IMR-90 (cell line): ENCODE results near the gene BEST1. TPM values are rescaled to one million over a fixed set of nuclear protein-coding genes. Genes with fewer than 3 reads are reported as not detected.
A peak's percentile ranks its signal among the peaks of the same experiment; 100 is the strongest.

Experiments used
- ATAC-seq: fragments of 200-7000 bp; cut with Tn5 transposase; 2 replicates; pipeline ENCODE4 v1.9.1; 2020; ENCODE audit warnings: low read depth, mild to moderate bottlenecking, moderate library complexity
- BruUV-seq: library from RNA; stranded (reverse); fragments of 400-500 nt; replicated peaks from 2 replicates; lab custom pipeline; 2021; lab: Mats Ljungman, UMichigan
- CTCF ChIA-PET: fragments of 300-600 bp; formaldehyde crosslinking; extraction: SDS; loops from one replicate; lab custom pipeline; 2021; ENCODE audit warnings: antibody characterized with exemption; lab: Yijun Ruan, JAX
- POLR2A ChIA-PET: fragments of 300-600 bp; sonication (Branson Sonifier 250); formaldehyde crosslinking; loops from one replicate; lab custom pipeline; 2022; ENCODE audit warnings: antibody characterized with exemption; ENCODE audit not compliant: unreplicated experiment; lab: Charles Lee
- DNase-seq: peaks from one replicate; pipeline ENCODE4 v3.0.0; 2013
- H2AFZ ChIP-seq: replicated peaks from 2 replicates; pipeline ENCODE3; 2013; ENCODE audit warnings: low read length, mild to moderate bottlenecking; ENCODE audit not compliant: poor library complexity
- H2AK5ac ChIP-seq: 2 replicates; pipeline ENCODE4 v1.6.1; 2013; ENCODE audit warnings: low read depth, low read length, inconsistent platforms
- H2AK9ac ChIP-seq: replicated peaks from 2 replicates; pipeline ENCODE3; 2013; ENCODE audit warnings: mild to moderate bottlenecking, low read depth, low read length, moderate library complexity; ENCODE audit not compliant: poor library complexity
- H2BK120ac ChIP-seq: 2 replicates; pipeline ENCODE4 v1.6.1; 2013; ENCODE audit warnings: low read depth, low read length, inconsistent platforms
- H2BK15ac ChIP-seq: 3 replicates; pipeline ENCODE4 v1.6.1; 2013; ENCODE audit warnings: low read depth, low read length, inconsistent platforms
- H2BK20ac ChIP-seq: 2 replicates; pipeline ENCODE4 v1.6.1; 2013; ENCODE audit warnings: low read depth, mild to moderate bottlenecking, inconsistent platforms, low read length, moderate library complexity
- H2BK5ac ChIP-seq: 2 replicates; pipeline ENCODE4 v1.6.1; 2013; ENCODE audit warnings: mild to moderate bottlenecking, low read depth, low read length, inconsistent platforms; ENCODE audit not compliant: poor library complexity, severe bottlenecking
- H3K14ac ChIP-seq: replicated peaks from 2 replicates; pipeline ENCODE4 v1.6.1; 2013; ENCODE audit warnings: low read depth, low read length, inconsistent platforms
- H3K18ac ChIP-seq: 2 replicates; pipeline ENCODE4 v1.6.1; 2013; ENCODE audit warnings: low read depth, low read length, control low read depth
- H3K23ac ChIP-seq: 2 replicates; pipeline ENCODE4 v1.6.1; 2013; ENCODE audit warnings: low read depth, low read length, inconsistent platforms
- H3K27ac ChIP-seq: 2 replicates; pipeline ENCODE4 v1.5.1; 2013; ENCODE audit warnings: mild to moderate bottlenecking, control low read depth, low read length; ENCODE audit not compliant: insufficient read depth
- H3K27me3 ChIP-seq: 2 replicates; pipeline ENCODE4 v1.6.1; 2013; ENCODE audit warnings: low read length; ENCODE audit not compliant: control insufficient read depth, insufficient read depth
- H3K36me3 ChIP-seq: 2 replicates; pipeline ENCODE4 v1.6.1; 2013; ENCODE audit warnings: low read length, mixed read lengths; ENCODE audit not compliant: control insufficient read depth, insufficient read depth
- H3K4ac ChIP-seq: 2 replicates; pipeline ENCODE4 v1.6.1; 2013; ENCODE audit warnings: low read depth, low read length, inconsistent platforms
- H3K4me1 ChIP-seq: 2 replicates; pipeline ENCODE4 v1.6.1; 2013; ENCODE audit warnings: low read length, mixed read lengths; ENCODE audit not compliant: control insufficient read depth, insufficient read depth
- H3K4me2 ChIP-seq: 2 replicates; pipeline ENCODE4 v1.6.1; 2013; ENCODE audit warnings: low read depth, mild to moderate bottlenecking, control low read depth, low read length, moderate library complexity
- H3K4me3 ChIP-seq: 2 replicates; pipeline ENCODE4 v1.5.1; 2013; ENCODE audit warnings: low read depth, mild to moderate bottlenecking, control low read depth, low read length, moderate library complexity; ENCODE audit not compliant: insufficient read depth
- H3K56ac ChIP-seq: 2 replicates; pipeline ENCODE4 v1.6.1; 2013; ENCODE audit warnings: low read length, inconsistent platforms; ENCODE audit not compliant: insufficient read depth; ENCODE audit errors: extremely low read depth
- H3K79me1 ChIP-seq, 2 experiments: 2 replicates each; pipeline ENCODE4 v1.6.1; 2013; ENCODE audit warnings: low read length in 2 of 2, inconsistent platforms in 1 of 2, low read depth in 1 of 2
- H3K9ac ChIP-seq: 2 replicates; pipeline ENCODE4 v1.6.1; 2013; ENCODE audit warnings: low read depth, low read length, control low read depth
- H3K9me1 ChIP-seq: 2 replicates; pipeline ENCODE4 v1.6.1; 2013; ENCODE audit warnings: low read length, inconsistent platforms; ENCODE audit not compliant: insufficient read depth
- H3K9me3 ChIP-seq: 2 replicates; pipeline ENCODE4 v1.6.1; 2013; ENCODE audit warnings: low read length; ENCODE audit not compliant: control insufficient read depth, insufficient read depth
- H4K20me1 ChIP-seq: 2 replicates; pipeline ENCODE4 v1.6.1; 2013; ENCODE audit warnings: low read length, inconsistent platforms; ENCODE audit not compliant: insufficient read depth
- H4K5ac ChIP-seq: 2 replicates; pipeline ENCODE4 v1.6.1; 2013; ENCODE audit warnings: mild to moderate bottlenecking, low read depth, low read length, control low read depth
- H4K8ac ChIP-seq, 2 experiments: 2 replicates each; pipeline ENCODE4 v1.6.1; 2013; ENCODE audit warnings: low read depth in 2 of 2, low read length in 2 of 2, control low read depth in 1 of 2, inconsistent platforms in 1 of 2
- H4K91ac ChIP-seq: 2 replicates; pipeline ENCODE4 v1.6.1; 2013; ENCODE audit warnings: low read depth, low read length, inconsistent platforms; ENCODE audit not compliant: insufficient read depth
- CEBPB ChIP-seq: IDR thresholded peaks from 2 replicates; pipeline ENCODE4 v1.6.1; 2012; ENCODE audit warnings: low read depth, low read length, improper control_type of control experiment
- RAD21 ChIP-seq: IDR thresholded peaks from 2 replicates; pipeline ENCODE4 v1.6.1; 2012; ENCODE audit warnings: low read length, improper control_type of control experiment
- RFX5 ChIP-seq: IDR thresholded peaks from 2 replicates; pipeline ENCODE4 v1.8.0; 2012; ENCODE audit warnings: low read depth, mild to moderate bottlenecking, low read length, moderate library complexity
- USF2 ChIP-seq: fragments of 150-350 bp; IDR thresholded peaks from 2 replicates; pipeline ENCODE4 v1.6.1; 2017; ENCODE audit warnings: mild to moderate bottlenecking, antibody characterized with exemption, low read length, low read depth
- WGBS, 2 experiments: methylation state at CpG; one replicate each; pipeline versions ENCODE4 v1.1.5 to v1.1.7; 2013; ENCODE audit warnings: missing lambda C conversion rate in 2 of 2; ENCODE audit not compliant: insufficient read length in 1 of 2; ENCODE audit errors: extremely low coverage in 2 of 2; 5-methylcytosine and 5-hydroxymethylcytosine counted together
- dilution Hi-C: fragments of 300-500 bp; cut with HindIII; formaldehyde crosslinking; loops from one replicate; pipeline ENCODE4 v1.14.3; 2018; ENCODE audit warnings: low sequenced_read_pairs; ENCODE audit not compliant: unreplicated experiment
- in situ Hi-C: fragments of 300-500 bp; cut with MboI; formaldehyde crosslinking; loops from 3 replicates; pipeline ENCODE4 v1.14.3; 2019; ENCODE audit warnings: low sequenced_read_pairs, inconsistent platforms, mixed read lengths
- intact Hi-C: fragments of 100-400 bp; cut with micrococcal nuclease; formaldehyde crosslinking; loops from 2 replicates; pipeline ENCODE4 v1.10.0; 2022
- polyA plus RNA-seq, 3 experiments: library from polyadenylated mRNA; depleted of rRNA; stranded (reverse); fragments of >200 nt; gene quantifications; 2 replicates each; pipeline ENCODE4 v1.2.3, GENCODE V29; 2012; ENCODE audit warnings: low replicate concordance in 1 of 3
- total RNA-seq: library from RNA; depleted of rRNA; stranded (reverse); fragments of >200 nt; gene quantifications from 2 replicates; pipeline ENCODE4 v1.2.3, GENCODE V29; 2012

BEST1 gene
- total and polyA plus RNA-seq, 2 of the 4 experiments (the other 2 are of a cell fraction): 0.90 to 1.4 TPM

GRCh38 chr11:61961570-61962212 is 11.5 kb downstream of the BEST1 start:
- Histone ChIP-seq H3K36me3 (peaks cover 48% of the 10 kb centered on the region), H3K56ac (no peak overlapping the region), H3K14ac (0 out of 2 replicates have a peak overlapping the region, but pooled peaks have one; percentile 11), H4K20me1 (peaks cover 55% of the 10 kb centered on the region), H4K8ac (no peak overlapping the region), H4K91ac (no peak overlapping the region), H3K18ac (no peak overlapping the region), H4K5ac (no peak overlapping the region), H2BK120ac (no peak overlapping the region), H3K79me1 (peaks cover 8 to 41% of the 10 kb centered on the region in 2 experiments), H3K27me3 (no peaks in the 10 kb centered on the region), H3K23ac (no peak overlapping the region), H2AK9ac (no peak overlapping the region), H3K9me3 (no peaks in the 10 kb centered on the region), H2AFZ (no peak overlapping the region), H3K27ac (no peak overlapping the region), H3K9me1 (peaks cover 22% of the 10 kb centered on the region), H2BK5ac (no peak overlapping the region), H2BK15ac (no peak overlapping the region), H3K4me1 (peaks cover 8% of the 10 kb centered on the region; the same call in 1 of the 2 replicates), H3K4me3 (no peak overlapping the region), H2BK20ac (no peak overlapping the region), H3K4me2 (no peak overlapping the region), H3K4ac (peak overlapping the region; percentile 34; the same call in 1 of the 2 replicates), H3K9ac (no peak overlapping the region), H2AK5ac (peak overlapping the region; percentile 26; the same call in 1 of the 2 replicates)
- dilution Hi-C loops (no loop called here), intact Hi-C loops (loop anchor here (2.0 kb wide), 1 partner anchor 121 kb away; no protein-coding TSS in a partner anchor), in situ Hi-C loops (loop anchor here (10.0 kb wide), 1 partner anchor 63 kb away; no protein-coding TSS in a partner anchor)
- ChIA-PET POLR2A (interaction anchor here (0.6 to 1.2 kb wide), 3 partner anchors 22 to 120 kb away, joined by 3 to 6 read pairs (median 4); no protein-coding TSS in a partner anchor), CTCF (interaction anchor here (0.9 to 3.9 kb wide), 2 partner anchors 14 to 120 kb away, joined by 3 to 17 read pairs; no protein-coding TSS in a partner anchor)
- ATAC-seq: peak; percentile 5
- WGBS, 2 experiments: 89% methylated on average over 3 of the region's 8 CpGs; no CpG with 5 or more reads in 1 of the 2 experiments
- no peak for DNase-seq
- no TSS peak for BruUV-seq
- TF ChIP-seq RAD21 (no peak), USF2 (no peak), CEBPB (no peak), RFX5 (no peak)
